HepG2 (cell line): Measurements from ENCODE around the gene SHOX. TPM values are rescaled to one million over a fixed set of nuclear protein-coding genes. Genes with fewer than 3 reads are reported as not detected.

Source experiments
- ATAC-seq: fragments of 200-7000 bp; cut with Tn5 transposase; 3 replicates; pipeline ENCODE4 v1.9.1; 2020; ENCODE audit warnings: mild to moderate bottlenecking, moderate library complexity
- BruUV-seq: library from RNA; stranded (reverse); fragments of 400-500 nt; replicated peaks from 2 replicates; lab custom pipeline; 2021; lab: Mats Ljungman, UMichigan
- CTCF ChIA-PET: fragments of 300-600 bp; formaldehyde crosslinking; extraction: SDS; loops from one replicate; lab custom pipeline; 2021; ENCODE audit warnings: low total read pairs, inconsistent platforms, low intra/inter-chr PET ratio; lab: Yijun Ruan, JAX
- POLR2A ChIA-PET: fragments of 350-600 bp; sonication (Branson Sonifier 250); formaldehyde crosslinking; loops from one replicate; lab custom pipeline; 2020; ENCODE audit warnings: antibody characterized with exemption, inconsistent platforms; lab: Yijun Ruan, JAX
- DNase-seq: peaks from one replicate; pipeline ENCODE4 v3.0.0-alpha.2; 2015; ENCODE audit warnings: low spot score
- FAIRE-seq: peaks from 3 replicates; lab custom pipeline; 2011; peaks lifted over from hg19 to GRCh38; lab: Jason Lieb, UNC
- H2AFZ ChIP-seq: one replicate; pipeline ENCODE4 v1.6.1; 2011; ENCODE audit warnings: low read length, inconsistent platforms
- H3K27ac ChIP-seq: fragments of 300-600 bp; 3 replicates; pipeline ENCODE4 v1.8.0; 2011; ENCODE audit warnings: mixed run types, mild to moderate bottlenecking, mixed read lengths, low read length, inconsistent platforms; ENCODE audit not compliant: insufficient read depth; ENCODE audit errors: extremely low read length
- H3K27me3 ChIP-seq, 2 experiments: fragments of 200-600 bp in 1 of 2; 2 replicates in 1 of 2; 3 replicates in 1 of 2; pipeline versions ENCODE4 v1.6.0 to v1.8.0; 2011; ENCODE audit warnings: low read length in 2 of 2, mild to moderate bottlenecking in 2 of 2, moderate library complexity in 2 of 2, inconsistent platforms in 1 of 2; ENCODE audit not compliant: insufficient read depth in 2 of 2, control insufficient read depth in 1 of 2
- H3K36me3 ChIP-seq, 2 experiments: fragments of 200-600 bp in 1 of 2; replicated peaks in 1 of 2; 2 replicates in 1 of 2; 3 replicates in 1 of 2; pipeline versions ENCODE4 v1.5.1 to v1.8.0; 2011; ENCODE audit warnings: low read length in 2 of 2, inconsistent platforms in 1 of 2; ENCODE audit not compliant: insufficient read depth in 2 of 2, control insufficient read depth in 1 of 2
- H3K4me1 ChIP-seq: 2 replicates; pipeline ENCODE4 v1.5.1; 2012; ENCODE audit warnings: low read length, inconsistent platforms; ENCODE audit not compliant: insufficient read depth
- H3K4me2 ChIP-seq: 2 replicates; pipeline ENCODE4 v1.6.0; 2011; ENCODE audit warnings: low read depth, low read length, inconsistent platforms
- H3K4me3 ChIP-seq, 3 experiments: fragments of 200-600 bp in 1 of 3; sonication (generic), shearing (Covaris generic) in 1 of 3; replicated peaks in 1 of 3; 2 replicates each; pipeline ENCODE4 v1.5.1; 2011 to 2016; ENCODE audit warnings: low read length in 3 of 3, inconsistent platforms in 2 of 3, low read depth in 2 of 3, mild to moderate bottlenecking in 2 of 3, control low read depth in 1 of 3, mixed read lengths in 1 of 3; ENCODE audit not compliant: insufficient read depth in 1 of 3
- H3K79me2 ChIP-seq: one replicate; pipeline ENCODE4 v1.6.1; 2011; ENCODE audit warnings: low read length, inconsistent platforms; ENCODE audit not compliant: insufficient read depth
- H3K9ac ChIP-seq: 2 replicates; pipeline ENCODE4 v1.6.0; 2011; ENCODE audit warnings: mild to moderate bottlenecking, low read depth, low read length, inconsistent platforms; ENCODE audit not compliant: insufficient read depth
- H3K9me3 ChIP-seq: 2 replicates; pipeline ENCODE4 v1.5.1; 2012; ENCODE audit warnings: mild to moderate bottlenecking, low read length
- H4K20me1 ChIP-seq: 2 replicates; pipeline ENCODE4 v1.6.0; 2011; ENCODE audit warnings: inconsistent platforms, mild to moderate bottlenecking, low read length, moderate library complexity; ENCODE audit not compliant: insufficient read depth
- ARID4A ChIP-seq: sonication (generic); formaldehyde crosslinking; IDR thresholded peaks from 2 replicates; pipeline ENCODE4 v1.5.0; 2020; ENCODE audit warnings: mild to moderate bottlenecking, missing genetic modification reagents, borderline replicate concordance
- GMEB1 ChIP-seq: sonication (generic); formaldehyde crosslinking; IDR thresholded peaks from 2 replicates; pipeline ENCODE4 v1.5.1; 2020; ENCODE audit warnings: missing genetic modification reagents, mild to moderate bottlenecking, borderline replicate concordance
- HOXA3 ChIP-seq: sonication (generic); formaldehyde crosslinking; IDR thresholded peaks from 2 replicates; pipeline ENCODE4 v1.5.0; 2020; ENCODE audit warnings: missing genetic modification reagents
- IKZF4 ChIP-seq: sonication (generic); formaldehyde crosslinking; IDR thresholded peaks from 2 replicates; pipeline ENCODE4 v1.5.1; 2020; ENCODE audit warnings: borderline replicate concordance, mild to moderate bottlenecking, low read depth, missing genetic modification reagents; ENCODE audit errors: not compliant biosample characterization
- MYPOP ChIP-seq: sonication (generic); formaldehyde crosslinking; IDR thresholded peaks from 2 replicates; pipeline ENCODE4 v1.8.1; 2023; ENCODE audit warnings: mild to moderate bottlenecking, moderate library complexity, missing genetic modification reagents
- SRSF4 ChIP-seq: fragments of 200-400 bp; formaldehyde crosslinking; IDR thresholded peaks from one replicate; pipeline ENCODE4 v1.6.1; 2018; ENCODE audit warnings: mild to moderate bottlenecking, low read depth, low read length, moderate library complexity; ENCODE audit not compliant: poor library complexity, severe bottlenecking
- ZNF567 ChIP-seq: sonication (generic); formaldehyde crosslinking; IDR thresholded peaks from 2 replicates; pipeline ENCODE4 v1.8.1; 2023; ENCODE audit warnings: mild to moderate bottlenecking, missing genetic modification reagents, borderline replicate concordance
- ZNF790 ChIP-seq: sonication (generic); formaldehyde crosslinking; IDR thresholded peaks from 2 replicates; pipeline ENCODE4 v1.8.0; 2022; ENCODE audit warnings: missing genetic modification reagents, mild to moderate bottlenecking, borderline replicate concordance
- ZSCAN20 ChIP-seq: sonication (generic); formaldehyde crosslinking; IDR thresholded peaks from 2 replicates; pipeline ENCODE4 v1.4.0; 2020; ENCODE audit warnings: missing genetic modification reagents, mild to moderate bottlenecking, borderline replicate concordance
- ZSCAN5A ChIP-seq: sonication (generic); formaldehyde crosslinking; IDR thresholded peaks from 2 replicates; pipeline ENCODE4 v1.8.0; 2022; ENCODE audit warnings: mild to moderate bottlenecking, missing genetic modification reagents, borderline replicate concordance
- WGBS: methylation state at CpG from one replicate; pipeline ENCODE4 v1.1.6; 2017; ENCODE audit warnings: low lambda C conversion rate; 5-methylcytosine and 5-hydroxymethylcytosine counted together
- in situ Hi-C: cut with HindIII; loops from 2 replicates; pipeline ENCODE4 v1.10.0; 2017; ENCODE audit warnings: low pct_unique_long_range_greater_than_20kb; ENCODE audit not compliant: extremely low pct_ligation_motif_present
- intact Hi-C: fragments of 100-400 bp; cut with micrococcal nuclease; formaldehyde crosslinking; loops from one replicate; pipeline ENCODE4 v1.10.0; 2022; ENCODE audit not compliant: unreplicated experiment
- polyA plus RNA-seq, 8 experiments: library from polyadenylated mRNA; depleted of rRNA in 3 of 8; stranded (reverse) in 7 of 8; unstranded in 1 of 8; fragments of >200 nt; fragmentation: Illumina TruSeq in 4 of 8; extraction: Trizol in 4 of 8; gene quantifications; 2 replicates each; pipeline versions ENCODE4 v1.2.1 to v1.2.3, GENCODE V29; 2011 to 2016; ENCODE audit warnings: low read depth in 4 of 8, missing spikeins in 1 of 8, mixed read lengths in 1 of 8; ENCODE audit not compliant: insufficient read depth in 1 of 8
- total RNA-seq, 5 experiments: library from RNA; depleted of rRNA; stranded (reverse); fragments of >200 nt; fragmentation: Illumina TruSeq; extraction: Trizol; gene quantifications; 2 replicates each; pipeline ENCODE4 v1.2.3, GENCODE V29; 2016; ENCODE audit warnings: low read depth in 1 of 5
- TF ChIP-seq, protein P1 (sequence below): sonication (generic); formaldehyde crosslinking; IDR thresholded peaks from 2 replicates; pipeline ENCODE4 v1.8.0; 2022; ENCODE audit warnings: mild to moderate bottlenecking, missing genetic modification reagents; ENCODE audit not compliant: insufficient replicate concordance

The SHOX gene
- total and polyA plus RNA-seq, 2 of the 13 experiments (the other 11 are each of a cell fraction or from before 2014, with no cell fraction given): not detected

DNA sequence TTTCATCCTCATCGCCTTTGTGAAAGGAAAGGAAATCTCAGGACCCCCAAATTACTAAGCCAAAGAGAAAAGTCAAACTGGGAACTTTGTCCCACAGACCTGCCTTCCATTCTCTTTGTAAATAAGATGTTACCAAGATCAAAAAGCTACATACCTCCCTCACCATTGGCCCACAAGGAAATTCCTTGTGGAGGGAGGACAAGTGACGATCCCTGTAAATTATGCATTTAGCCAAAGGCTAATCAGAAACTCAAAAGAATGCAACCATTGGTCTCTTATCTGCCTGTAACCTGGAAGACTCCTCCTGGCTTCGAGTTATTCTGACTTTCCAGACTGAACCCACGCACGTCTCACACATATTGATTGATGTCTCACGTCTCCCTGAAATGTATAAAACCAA is 70.3 kb downstream of the SHOX start (continued):
- TF ChIP-seq MYPOP (CRISPR knock-in tag) (no peak), ZNF790 (CRISPR knock-in tag) (no peak), ZSCAN5A (CRISPR knock-in tag) (no peak), ZNF567 (CRISPR knock-in tag) (no peak)
- TF ChIP-seq, protein P1, sequence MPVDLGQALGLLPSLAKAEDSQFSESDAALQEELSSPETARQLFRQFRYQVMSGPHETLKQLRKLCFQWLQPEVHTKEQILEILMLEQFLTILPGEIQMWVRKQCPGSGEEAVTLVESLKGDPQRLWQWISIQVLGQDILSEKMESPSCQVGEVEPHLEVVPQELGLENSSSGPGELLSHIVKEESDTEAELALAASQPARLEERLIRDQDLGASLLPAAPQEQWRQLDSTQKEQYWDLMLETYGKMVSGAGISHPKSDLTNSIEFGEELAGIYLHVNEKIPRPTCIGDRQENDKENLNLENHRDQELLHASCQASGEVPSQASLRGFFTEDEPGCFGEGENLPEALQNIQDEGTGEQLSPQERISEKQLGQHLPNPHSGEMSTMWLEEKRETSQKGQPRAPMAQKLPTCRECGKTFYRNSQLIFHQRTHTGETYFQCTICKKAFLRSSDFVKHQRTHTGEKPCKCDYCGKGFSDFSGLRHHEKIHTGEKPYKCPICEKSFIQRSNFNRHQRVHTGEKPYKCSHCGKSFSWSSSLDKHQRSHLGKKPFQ (CRISPR knock-in tag): no peak
- TF ChIP-seq, all 625 proteins: peak for 0

DNA sequence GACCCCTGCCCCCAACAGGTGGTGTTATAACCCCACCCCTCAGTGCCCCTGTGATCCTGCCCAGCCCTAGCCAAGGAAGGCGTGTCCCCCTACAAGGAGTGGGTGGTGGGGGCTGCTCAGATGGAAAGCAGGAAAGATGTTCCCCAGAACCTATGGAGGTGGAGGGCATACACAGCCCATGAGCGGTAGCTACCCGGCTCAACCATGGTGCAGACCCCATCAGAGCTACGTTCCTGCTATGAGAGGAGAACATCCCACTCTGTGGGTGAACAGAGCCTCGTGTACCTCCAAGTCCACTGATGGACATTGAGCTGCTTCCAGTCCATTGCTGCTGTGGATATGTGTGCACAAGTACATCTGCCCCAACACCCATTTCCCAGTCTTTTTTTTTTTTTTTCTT is 71.1 kb downstream of the SHOX start:
- no peak for DNase-seq
- TF ChIP-seq ARID4A (CRISPR knock-in tag): no peak
- TF ChIP-seq SRSF4: no peak
- TF ChIP-seq HOXA3: no peak
- no peak for TF ChIP-seq GMEB1 (CRISPR knock-in tag)
- TF ChIP-seq IKZF4 (CRISPR knock-in tag): no peak
- TF ChIP-seq ZSCAN20 (CRISPR knock-in tag): no peak

More for the DNA sequence above, 71.1 kb downstream of the SHOX start:
- WGBS: 0% methylated on average over 1 of the region's 5 CpGs
- intact Hi-C loops: no loop called here
- Histone ChIP-seq H3K27ac (no peak overlapping the region), H3K9ac (no peak overlapping the region), H4K20me1 (no peaks in the 10 kb centered on the region), H3K9me3 (peaks cover 7% of the 10 kb centered on the region; the same call in 1 of the 2 replicates), H2AFZ (no peak overlapping the region), H3K36me3 (no peaks in the 10 kb centered on the region), H3K27me3 (no peaks in the 10 kb centered on the region), H3K4me1 (no peaks in the 10 kb centered on the region), H3K79me2 (no peaks in the 10 kb centered on the region), H3K4me2 (no peak overlapping the region), H3K4me3 (no peak overlapping the region)
- in situ Hi-C loops: no loop called here
- BruUV-seq: no TSS peak
- CTCF ChIA-PET: no interaction called here
- POLR2A ChIA-PET: no interaction called here
- FAIRE-seq (no peak), ATAC-seq (no peak)
